ENCODE data around the gene BORA. TPM values are rescaled to one million over a fixed set of nuclear protein-coding genes. Genes with fewer than 3 reads are reported as not detected.
"Not testable (repeated sequence)": the region's sequence is repeated elsewhere in the genome, so short reads cannot be mapped to it uniquely, and the experiment has no call there.

Gene BORA
- polyA plus RNA-seq, 2 donors = 3.2 to 3.7 TPM

DNA sequence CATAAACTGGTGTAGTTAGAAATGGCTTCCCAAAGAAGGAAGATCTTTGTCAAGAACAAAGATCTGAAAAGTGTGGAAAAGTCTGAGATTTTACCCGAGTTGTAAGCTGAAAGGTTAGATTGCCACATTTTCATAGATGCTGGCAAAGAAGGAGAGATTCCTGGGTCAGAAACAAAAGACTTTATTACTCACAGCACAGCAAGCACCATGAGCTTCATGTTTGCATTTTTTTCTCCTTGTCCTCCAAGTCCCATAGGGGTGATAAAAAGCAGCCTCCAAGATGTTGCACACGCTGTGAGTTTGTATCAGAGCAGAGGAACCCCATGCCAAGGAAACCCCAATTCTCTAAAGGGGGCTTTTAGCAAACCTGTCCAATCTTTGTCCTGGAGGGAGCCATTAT, 29.6 kb upstream of the BORA start:
- Histone ChIP-seq H3K36me3 (ENCODE audit: control insufficient read depth in 2 of 2, insufficient read depth in 2 of 2, low read length in 1 of 2) (no peaks in the 10 kb centered on the region), H3K9me3 (ENCODE audit: control insufficient read depth in 2 of 2, insufficient read depth in 1 of 2, low read depth in 1 of 2, low read length in 1 of 2) (peaks cover 0 to 2% of the 10 kb centered on the region in 2 donors), H3K27me3 (ENCODE audit: control insufficient read depth in 1 of 2, insufficient read depth in 2 of 2, low read length in 2 of 2) (no peaks in the 10 kb centered on the region), H3K27ac (ENCODE audit: low read depth in 2 of 2, low read length in 1 of 2) (no peak overlapping the region), H3K4me1 (ENCODE audit: control insufficient read depth in 2 of 2, insufficient read depth in 2 of 2, low read length in 1 of 2) (no peaks in the 10 kb centered on the region), H3K4me3 (ENCODE audit: low read depth in 1 of 2, low read length in 2 of 2) (no peak overlapping the region)
- 64 to 78% methylated on average over 2 of the region's 2 CpGs for WGBS, 2 donors

DNA sequence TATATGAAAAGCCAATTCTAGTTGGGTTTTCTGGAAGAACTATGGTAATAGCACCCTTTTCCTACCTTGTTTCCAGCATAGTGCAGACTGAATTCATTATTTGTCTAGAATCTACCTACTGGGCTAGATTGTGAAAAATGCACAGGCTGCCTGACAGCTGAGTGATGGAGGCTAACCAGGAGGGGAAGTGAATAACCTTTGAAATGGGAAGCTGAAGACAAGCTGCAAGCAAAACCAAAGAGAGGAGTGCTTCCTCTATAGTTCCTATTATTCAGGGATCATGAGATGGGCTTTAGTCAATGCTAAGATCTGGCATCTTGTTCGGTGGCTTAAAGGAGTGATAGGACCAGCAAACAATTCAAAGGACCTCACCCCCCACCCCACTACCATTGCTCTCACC, 27.2 kb upstream of the BORA start:
- WGBS, 2 donors = 30 to 35% methylated on average over 1 of the region's 1 CpG
- Histone ChIP-seq H3K4me1 (ENCODE audit: control insufficient read depth in 2 of 2, insufficient read depth in 2 of 2, low read length in 1 of 2) (no peaks in the 10 kb centered on the region), H3K36me3 (ENCODE audit: control insufficient read depth in 2 of 2, insufficient read depth in 2 of 2, low read length in 1 of 2) (no peaks in the 10 kb centered on the region)

DNA sequence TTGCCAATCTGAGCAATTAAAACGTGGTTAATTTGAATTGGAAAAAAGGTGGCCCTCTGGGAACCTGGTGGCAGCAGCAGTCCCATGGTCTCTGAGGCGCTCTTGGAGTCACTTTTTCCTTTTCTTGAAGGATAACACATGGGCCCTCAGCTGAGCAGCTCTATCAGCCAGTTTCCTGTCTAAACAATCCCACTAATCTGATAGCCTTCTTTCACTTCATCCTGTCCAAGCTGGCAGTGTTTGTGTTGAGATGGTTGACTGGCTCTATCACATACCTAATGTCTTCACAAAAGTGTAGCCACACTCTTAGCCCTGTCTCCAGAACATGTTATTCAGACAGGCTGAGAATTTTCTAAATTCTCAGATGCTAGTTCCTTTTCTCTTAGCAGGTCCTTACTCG, 10.9 kb upstream of the BORA start:
- 58 to 62% methylated on average over 3 of the region's 3 CpGs for WGBS, 2 donors
- Histone ChIP-seq H3K36me3 (ENCODE audit: control insufficient read depth in 2 of 2, insufficient read depth in 2 of 2, low read length in 1 of 2) (peaks cover 0 to 2% of the 10 kb centered on the region in 2 donors), H3K4me3 (ENCODE audit: low read depth in 1 of 2, low read length in 2 of 2) (no peak overlapping the region), H3K27me3 (ENCODE audit: control insufficient read depth in 1 of 2, insufficient read depth in 2 of 2, low read length in 2 of 2) (no peaks in the 10 kb centered on the region), H3K27ac (ENCODE audit: low read depth in 2 of 2, low read length in 1 of 2) (no peak overlapping the region), H3K4me1 (ENCODE audit: control insufficient read depth in 2 of 2, insufficient read depth in 2 of 2, low read length in 1 of 2) (no peaks in the 10 kb centered on the region), H3K9me3 (ENCODE audit: control insufficient read depth in 2 of 2, insufficient read depth in 1 of 2, low read depth in 1 of 2, low read length in 1 of 2) (peaks cover 2 to 5% of the 10 kb centered on the region in 2 donors)

More for the DNA sequence above, 27.2 kb upstream of the BORA start:
- no peaks in the 10 kb centered on the region for H3K9me3 ChIP-seq (ENCODE audit: control insufficient read depth in 2 of 2, insufficient read depth in 1 of 2, low read depth in 1 of 2, low read length in 1 of 2)
- no peak overlapping the region for H3K4me3 ChIP-seq (ENCODE audit: low read depth in 1 of 2, low read length in 2 of 2)
- H3K27me3 ChIP-seq (ENCODE audit: control insufficient read depth in 1 of 2, insufficient read depth in 2 of 2, low read length in 2 of 2) = no peaks in the 10 kb centered on the region
- no peak overlapping the region for H3K27ac ChIP-seq (ENCODE audit: low read depth in 2 of 2, low read length in 1 of 2)

DNA sequence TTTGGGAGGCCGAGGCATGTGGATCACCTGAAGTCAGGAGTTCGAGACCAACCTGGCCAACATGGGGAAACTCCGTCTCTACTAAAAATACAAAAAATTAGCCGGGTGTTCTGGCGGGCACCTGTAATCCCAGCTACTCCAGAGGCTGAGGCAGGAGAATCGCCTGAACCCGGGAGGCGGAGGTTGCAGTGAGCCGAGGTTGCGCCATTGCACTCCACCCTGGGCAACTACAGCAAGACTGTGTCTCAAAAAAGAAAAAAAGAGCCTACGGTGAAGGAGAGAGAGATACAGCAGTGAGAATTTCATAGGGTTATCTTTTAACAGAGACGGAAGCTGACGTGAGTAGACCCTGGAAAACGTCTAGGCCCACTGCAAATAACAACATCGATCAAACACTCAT, 1.5 kb upstream of the BORA start:
- not testable (repeated sequence) for H3K36me3 ChIP-seq (ENCODE audit: control insufficient read depth in 2 of 2, insufficient read depth in 2 of 2, low read length in 1 of 2); H3K27ac ChIP-seq (ENCODE audit: low read depth in 2 of 2, low read length in 1 of 2); H3K27me3 ChIP-seq (ENCODE audit: control insufficient read depth in 1 of 2, insufficient read depth in 2 of 2, low read length in 2 of 2); H3K4me1 ChIP-seq (ENCODE audit: control insufficient read depth in 2 of 2, insufficient read depth in 2 of 2, low read length in 1 of 2); H3K9me3 ChIP-seq (ENCODE audit: control insufficient read depth in 2 of 2, insufficient read depth in 1 of 2, low read depth in 1 of 2, low read length in 1 of 2)
- H3K4me3 ChIP-seq (ENCODE audit: low read depth in 1 of 2, low read length in 2 of 2) = peak overlapping the region in 1 of 2 donors; percentile 86
- 88 to 89% methylated on average over 15 of the region's 15 CpGs for whole genome bisulfite sequencing, 2 donors

DNA sequence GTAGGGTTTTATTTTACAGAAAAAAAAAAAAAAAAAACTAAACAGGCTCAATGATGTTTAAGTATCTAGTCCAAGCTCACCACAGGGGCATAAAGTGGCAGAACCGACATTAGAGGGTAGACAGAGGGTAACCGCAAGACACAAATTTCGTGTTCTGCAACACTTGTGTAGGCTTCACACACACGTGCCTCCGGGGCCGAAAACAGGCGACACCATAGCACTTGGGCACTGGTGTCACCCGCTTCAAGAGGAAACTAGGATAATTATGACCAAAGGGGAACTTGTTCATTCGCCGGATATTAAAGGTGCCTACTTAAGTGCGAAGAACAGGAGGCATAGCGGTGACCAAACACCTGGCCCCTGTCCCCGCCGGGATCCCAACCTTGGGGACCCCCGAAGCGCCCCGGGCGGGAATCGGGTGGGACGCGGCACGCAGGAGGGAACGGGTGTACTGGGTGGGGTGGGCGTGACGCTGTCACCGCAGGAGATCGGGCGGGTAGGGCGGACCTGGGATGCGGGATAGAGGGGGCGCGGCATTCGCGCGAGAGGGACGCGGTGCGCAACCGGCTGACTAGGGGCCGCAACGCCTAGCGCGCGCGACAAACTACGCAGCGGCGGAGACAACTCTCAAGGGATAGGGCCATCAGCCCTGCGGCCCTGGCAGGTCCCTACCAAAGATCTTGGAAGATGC, 852 bp upstream of the BORA start:
- WGBS, 2 donors = 2% methylated on average over 43 to 49 of the region's 49 CpGs
- peak overlapping the region; percentile 86 to 95 for H3K4me3 ChIP-seq (ENCODE audit: low read depth in 1 of 2, low read length in 2 of 2)

DNA sequence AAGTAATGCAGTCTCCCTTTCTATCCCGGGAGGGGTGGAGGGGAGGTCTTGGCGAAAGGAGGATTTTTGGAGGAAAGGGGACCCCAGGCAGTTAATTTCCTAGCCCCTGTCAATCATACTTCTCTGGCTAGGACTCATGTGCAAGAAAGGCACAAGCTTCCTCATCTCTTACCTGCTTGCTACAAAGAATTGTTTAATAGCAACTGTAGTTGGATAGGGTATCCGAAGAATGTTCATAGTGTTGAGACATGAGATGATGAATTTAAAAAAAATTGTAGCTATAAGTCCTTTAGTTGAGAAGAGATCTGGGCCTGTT, 525 bp downstream of the BORA start:
- peaks cover 0 to 2% of the 10 kb centered on the region in 2 donors for H3K4me1 ChIP-seq (ENCODE audit: control insufficient read depth in 2 of 2, insufficient read depth in 2 of 2, low read length in 1 of 2)
- no peaks in the 10 kb centered on the region for H3K9me3 ChIP-seq (ENCODE audit: control insufficient read depth in 2 of 2, insufficient read depth in 1 of 2, low read depth in 1 of 2, low read length in 1 of 2)
- WGBS, 2 donors = 3 to 7% methylated on average over 3 of the region's 3 CpGs
- H3K27ac ChIP-seq (ENCODE audit: low read depth in 2 of 2, low read length in 1 of 2) = peak overlapping the region in 1 of 2 donors; percentile 74
- no peaks in the 10 kb centered on the region for H3K27me3 ChIP-seq (ENCODE audit: control insufficient read depth in 1 of 2, insufficient read depth in 2 of 2, low read length in 2 of 2)
- H3K36me3 ChIP-seq (ENCODE audit: control insufficient read depth in 2 of 2, insufficient read depth in 2 of 2, low read length in 1 of 2) = no peaks in the 10 kb centered on the region
- peak overlapping the region; percentile 86 to 95 for H3K4me3 ChIP-seq (ENCODE audit: low read depth in 1 of 2, low read length in 2 of 2)

More for the DNA sequence above, 852 bp upstream of the BORA start:
- H3K4me1 ChIP-seq (ENCODE audit: control insufficient read depth in 2 of 2, insufficient read depth in 2 of 2, low read length in 1 of 2) = peaks cover 0 to 2% of the 10 kb centered on the region in 2 donors
- H3K36me3 ChIP-seq (ENCODE audit: control insufficient read depth in 2 of 2, insufficient read depth in 2 of 2, low read length in 1 of 2) = no peaks in the 10 kb centered on the region
- no peaks in the 10 kb centered on the region for H3K9me3 ChIP-seq (ENCODE audit: control insufficient read depth in 2 of 2, insufficient read depth in 1 of 2, low read depth in 1 of 2, low read length in 1 of 2)
- peak overlapping the region; percentile 26 to 60 for H3K27ac ChIP-seq (ENCODE audit: low read depth in 2 of 2, low read length in 1 of 2)
- H3K27me3 ChIP-seq (ENCODE audit: control insufficient read depth in 1 of 2, insufficient read depth in 2 of 2, low read length in 2 of 2) = no peaks in the 10 kb centered on the region

DNA sequence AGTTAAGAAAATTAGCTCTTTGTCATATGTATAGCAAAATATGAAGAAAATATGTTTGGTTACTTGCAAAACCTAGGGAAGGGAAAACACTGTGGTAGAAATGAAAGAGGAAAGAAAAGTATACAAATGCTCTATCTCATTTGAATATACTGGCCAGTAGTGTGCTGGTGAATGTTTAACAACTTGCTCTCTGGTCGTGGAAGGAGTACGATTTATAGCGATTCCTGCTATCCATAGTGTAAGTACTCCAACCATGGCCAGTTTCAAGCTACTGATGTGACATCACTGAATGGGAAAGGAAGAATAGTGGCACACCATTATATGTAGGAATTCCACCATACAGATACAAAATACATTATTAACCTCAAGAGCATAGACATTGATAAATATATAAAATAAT, 9.3 kb downstream of the BORA start:
- no peak overlapping the region for H3K27ac ChIP-seq (ENCODE audit: low read depth in 2 of 2, low read length in 1 of 2)
- 78 to 94% methylated on average over 3 of the region's 3 CpGs for WGBS, 2 donors
- no peaks in the 10 kb centered on the region for H3K36me3 ChIP-seq (ENCODE audit: control insufficient read depth in 2 of 2, insufficient read depth in 2 of 2, low read length in 1 of 2)
- H3K4me3 ChIP-seq (ENCODE audit: low read depth in 1 of 2, low read length in 2 of 2) = no peak overlapping the region
- H3K27me3 ChIP-seq (ENCODE audit: control insufficient read depth in 1 of 2, insufficient read depth in 2 of 2, low read length in 2 of 2) = no peaks in the 10 kb centered on the region
- H3K9me3 ChIP-seq (ENCODE audit: control insufficient read depth in 2 of 2, insufficient read depth in 1 of 2, low read depth in 1 of 2, low read length in 1 of 2) = no peaks in the 10 kb centered on the region
- no peaks in the 10 kb centered on the region for H3K4me1 ChIP-seq (ENCODE audit: control insufficient read depth in 2 of 2, insufficient read depth in 2 of 2, low read length in 1 of 2)

DNA sequence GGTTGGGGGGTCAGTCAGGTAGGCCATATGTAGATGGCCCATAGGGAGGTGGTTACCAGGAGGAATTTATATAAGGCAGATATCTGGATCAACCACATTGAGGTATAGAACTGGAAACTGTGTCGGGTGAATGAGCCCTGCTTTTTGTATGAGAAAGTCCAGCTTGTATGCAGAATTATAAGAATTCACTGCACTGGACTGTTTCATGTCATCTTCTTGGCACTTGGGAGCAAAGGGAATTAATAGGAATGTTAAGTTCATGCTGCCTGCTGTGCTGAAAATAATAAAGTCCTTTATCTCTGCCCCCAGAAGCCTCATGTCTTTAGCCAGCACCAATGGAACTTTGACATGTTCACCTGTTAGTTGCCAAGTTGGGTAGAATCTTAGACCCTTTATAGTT, 12.3 kb downstream of the BORA start:
- Histone ChIP-seq H3K4me1 (ENCODE audit: control insufficient read depth in 2 of 2, insufficient read depth in 2 of 2, low read length in 1 of 2) (no peaks in the 10 kb centered on the region), H3K27ac (ENCODE audit: low read depth in 2 of 2, low read length in 1 of 2) (no peak overlapping the region), H3K4me3 (ENCODE audit: low read depth in 1 of 2, low read length in 2 of 2) (no peak overlapping the region), H3K27me3 (ENCODE audit: control insufficient read depth in 1 of 2, insufficient read depth in 2 of 2, low read length in 2 of 2) (no peaks in the 10 kb centered on the region), H3K36me3 (ENCODE audit: control insufficient read depth in 2 of 2, insufficient read depth in 2 of 2, low read length in 1 of 2) (peaks cover 0 to 3% of the 10 kb centered on the region in 2 donors), H3K9me3 (ENCODE audit: control insufficient read depth in 2 of 2, insufficient read depth in 1 of 2, low read depth in 1 of 2, low read length in 1 of 2) (no peaks in the 10 kb centered on the region)
- 82 to 83% methylated on average over 1 of the region's 1 CpG for WGBS, 2 donors

DNA sequence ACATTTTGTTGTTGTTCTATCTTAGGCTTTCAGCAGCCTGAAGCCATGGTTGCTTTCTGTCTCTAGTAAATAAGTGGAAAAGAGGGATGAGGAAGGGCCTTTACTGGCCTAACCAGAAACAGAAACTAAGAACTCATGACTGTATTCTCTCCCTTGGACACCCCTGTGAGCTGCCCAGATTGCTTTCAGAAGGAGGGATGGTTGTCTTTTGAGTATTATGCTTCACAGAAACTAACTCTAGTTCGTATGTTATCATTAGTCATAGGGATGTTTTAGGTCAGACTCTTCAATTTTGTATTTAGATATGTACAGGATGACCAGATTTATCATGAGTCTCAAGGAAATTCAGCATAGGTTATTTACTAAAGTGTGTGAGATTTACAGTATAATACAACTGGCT, 17.5 kb downstream of the BORA start:
- H3K27me3 ChIP-seq (ENCODE audit: control insufficient read depth in 1 of 2, insufficient read depth in 2 of 2, low read length in 2 of 2) = no peaks in the 10 kb centered on the region
- H3K36me3 ChIP-seq (ENCODE audit: control insufficient read depth in 2 of 2, insufficient read depth in 2 of 2, low read length in 1 of 2) = peaks cover 3 to 7% of the 10 kb centered on the region in 2 donors
- no peak overlapping the region for H3K27ac ChIP-seq (ENCODE audit: low read depth in 2 of 2, low read length in 1 of 2)
- H3K4me3 ChIP-seq (ENCODE audit: low read depth in 1 of 2, low read length in 2 of 2) = no peak overlapping the region
- whole genome bisulfite sequencing, 2 donors = 69 to 76% methylated on average over 1 of the region's 1 CpG
- H3K9me3 ChIP-seq (ENCODE audit: control insufficient read depth in 2 of 2, insufficient read depth in 1 of 2, low read depth in 1 of 2, low read length in 1 of 2) = no peaks in the 10 kb centered on the region
- H3K4me1 ChIP-seq (ENCODE audit: control insufficient read depth in 2 of 2, insufficient read depth in 2 of 2, low read length in 1 of 2) = no peaks in the 10 kb centered on the region

DNA sequence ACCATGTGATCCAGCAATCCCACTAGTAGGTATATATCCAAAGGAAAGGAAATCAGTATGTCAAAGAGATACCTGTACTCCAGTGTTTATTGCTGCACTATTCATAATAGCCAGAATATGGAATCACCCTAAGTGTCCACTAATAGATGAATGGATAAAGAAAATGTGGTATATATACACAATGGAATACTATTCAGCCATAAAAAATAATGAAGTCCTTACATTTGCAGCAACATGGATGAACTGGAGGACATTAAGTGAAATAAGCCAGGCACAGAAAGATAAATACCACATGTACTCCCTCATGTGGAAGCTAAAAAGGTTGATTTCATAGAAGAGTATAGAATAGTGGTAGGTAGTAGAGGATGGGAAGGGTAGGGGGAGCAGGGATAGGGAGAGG, 23.5 kb downstream of the BORA start:
- H3K4me3 ChIP-seq (ENCODE audit: low read depth in 1 of 2, low read length in 2 of 2) = no peak overlapping the region
- H3K4me1 ChIP-seq (ENCODE audit: control insufficient read depth in 2 of 2, insufficient read depth in 2 of 2, low read length in 1 of 2) = no peaks in the 10 kb centered on the region
- H3K36me3 ChIP-seq (ENCODE audit: control insufficient read depth in 2 of 2, insufficient read depth in 2 of 2, low read length in 1 of 2) = peaks cover 7 to 9% of the 10 kb centered on the region in 2 donors
- H3K9me3 ChIP-seq (ENCODE audit: control insufficient read depth in 2 of 2, insufficient read depth in 1 of 2, low read depth in 1 of 2, low read length in 1 of 2) = no peaks in the 10 kb centered on the region
- H3K27ac ChIP-seq (ENCODE audit: low read depth in 2 of 2, low read length in 1 of 2) = no peak overlapping the region
- no peaks in the 10 kb centered on the region for H3K27me3 ChIP-seq (ENCODE audit: control insufficient read depth in 1 of 2, insufficient read depth in 2 of 2, low read length in 2 of 2)

All from esophagus (tissue), 2 donors.